ENCODE measurements around the gene CAMSAP1.
A peak's percentile ranks its signal among the peaks of the same experiment; 100 is the strongest.

The CAMSAP1 gene

GRCh38 chr9:135885100-135885853 is 22.1 kb downstream of the CAMSAP1 start:
- intact Hi-C loops (cut with DNase I), result no loop called here

DNA sequence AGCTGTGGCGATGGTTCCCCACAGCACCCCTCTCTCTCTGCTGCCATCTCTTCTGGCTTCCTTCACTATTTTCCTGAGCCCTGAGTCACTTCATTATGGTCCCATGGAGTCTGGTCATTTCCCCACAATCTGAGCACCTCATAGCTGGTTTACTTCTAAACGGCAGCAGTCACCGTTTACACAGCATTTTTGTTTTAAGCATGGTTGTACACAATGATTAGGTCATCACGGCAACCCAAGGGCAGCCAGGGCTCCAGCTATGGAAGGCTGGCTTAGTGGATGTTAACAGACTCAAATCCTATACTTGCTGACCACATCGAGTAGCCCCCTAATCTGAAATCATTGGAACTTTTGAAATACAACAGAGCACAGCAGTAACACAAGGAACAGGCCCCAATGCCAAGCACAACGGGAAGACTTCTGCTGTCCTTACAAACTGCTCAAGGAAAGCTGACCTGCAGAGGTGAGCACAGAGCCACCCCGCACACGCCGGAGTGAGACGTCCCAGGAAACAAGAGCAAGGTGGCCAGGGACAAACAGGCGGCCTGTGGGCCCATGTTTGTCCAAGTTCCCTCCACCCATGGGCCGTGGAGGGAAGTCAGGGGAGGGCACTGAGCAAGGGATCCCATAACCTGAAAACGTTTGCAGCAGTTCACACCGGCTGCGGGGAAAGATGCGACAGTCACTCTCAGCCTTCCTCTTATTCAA is 22.9 kb downstream of the CAMSAP1 start:
- DNase-seq, result no peak

More at GRCh38 chr9:135885100-135885853, 22.1 kb downstream of the CAMSAP1 start:
- no peak for DNase-seq

GRCh38 chr9:135883410-135884089 is 23.8 kb downstream of the CAMSAP1 start:
- peak in 8 of 10 donors; percentile 45 to 91 (median 60) for DNase-seq
- intact Hi-C loops (cut with DNase I), result no loop called here

More for the DNA sequence above, 22.9 kb downstream of the CAMSAP1 start:
- intact Hi-C loops (cut with DNase I), result no loop called here

DNA sequence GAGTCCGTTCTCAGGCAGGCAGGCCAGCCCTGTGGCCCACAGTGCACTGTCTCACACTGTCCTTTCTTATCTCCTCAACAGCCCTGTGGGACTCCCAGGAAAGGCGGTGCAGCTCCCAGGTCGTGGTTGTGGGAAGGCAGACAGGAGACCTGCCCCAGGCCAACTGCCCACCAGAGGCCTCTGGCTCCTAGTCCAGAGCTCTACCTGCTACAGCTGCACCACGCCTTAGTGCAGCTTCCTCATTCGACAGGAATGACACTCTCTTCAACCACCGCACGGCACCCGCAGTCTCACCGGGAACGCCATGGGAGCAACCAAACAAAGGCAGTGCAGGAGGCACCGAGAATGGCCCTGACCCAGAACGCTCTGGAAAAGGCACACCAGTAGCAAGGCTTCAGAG is 25.3 kb downstream of the CAMSAP1 start:
- intact Hi-C loops (cut with DNase I), result no loop called here
- DNase-seq, result no peak

GRCh38 chr9:135880438-135880837 is 26.9 kb downstream of the CAMSAP1 start:
- no peak for DNase-seq
- intact Hi-C loops (cut with DNase I), result no loop called here

DNA sequence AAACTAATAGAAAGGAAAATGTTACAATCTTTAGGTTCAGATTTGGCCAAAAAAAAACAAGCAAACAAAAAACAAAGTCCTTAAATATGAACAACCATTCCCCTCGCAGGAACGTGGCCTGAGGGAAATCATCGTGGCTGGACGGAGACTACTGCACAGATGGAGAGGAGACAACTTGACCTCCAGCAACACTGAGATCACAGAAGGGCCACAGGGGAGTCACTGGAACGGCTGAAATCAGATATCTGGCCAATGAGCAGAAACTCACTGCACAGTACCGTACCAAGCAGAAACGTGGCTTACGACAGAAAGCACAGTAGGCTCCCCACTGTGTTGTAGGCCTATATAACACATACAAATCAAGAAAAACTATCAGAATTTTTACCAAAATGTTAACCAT is 27.7 kb downstream of the CAMSAP1 start:
- no peak for DNase-seq
- intact Hi-C loops (cut with DNase I), result no loop called here

- intact Hi-C loops (cut with DNase I), result no loop called here
- DNase-seq, result no peak
Observed at GRCh38 chr9:135879237-135879601, 28.1 kb downstream of the CAMSAP1 start.

DNA sequence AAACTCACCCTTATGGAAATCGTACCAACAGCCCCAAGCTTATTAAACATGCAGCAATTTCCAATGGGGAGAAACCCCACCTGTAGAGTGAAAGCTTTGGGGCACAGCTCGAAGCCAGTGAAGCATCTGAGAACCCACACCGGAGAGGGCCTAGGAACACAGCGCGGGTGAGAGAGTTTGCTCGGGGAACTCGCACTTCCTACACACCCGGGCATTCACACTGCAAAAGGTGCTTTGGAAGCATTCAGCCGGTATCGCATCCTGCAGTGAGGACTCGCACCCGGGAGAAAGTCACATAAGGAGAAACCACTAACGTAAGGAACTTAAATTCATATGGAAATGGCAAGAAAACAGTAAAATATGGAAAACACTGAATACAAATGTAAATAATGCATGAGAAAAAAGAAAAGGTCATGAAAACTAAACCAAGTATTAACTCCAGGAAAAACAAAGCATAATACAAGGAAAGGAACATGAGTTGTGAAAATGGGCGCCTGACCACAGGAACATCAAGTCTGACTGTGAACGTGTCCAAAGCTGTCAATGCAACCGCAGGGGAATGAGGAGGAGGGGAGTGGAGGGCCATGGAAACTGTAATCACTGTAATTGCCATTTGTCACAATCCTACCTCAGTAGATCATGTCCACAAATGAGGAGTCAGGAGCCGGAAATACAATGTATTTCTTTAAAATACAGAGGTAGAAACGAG is 28.7 kb downstream of the CAMSAP1 start:
- intact Hi-C loops (cut with DNase I), result no loop called here
- peak in 1 of 10 donors; percentile 68 for DNase-seq

DNA sequence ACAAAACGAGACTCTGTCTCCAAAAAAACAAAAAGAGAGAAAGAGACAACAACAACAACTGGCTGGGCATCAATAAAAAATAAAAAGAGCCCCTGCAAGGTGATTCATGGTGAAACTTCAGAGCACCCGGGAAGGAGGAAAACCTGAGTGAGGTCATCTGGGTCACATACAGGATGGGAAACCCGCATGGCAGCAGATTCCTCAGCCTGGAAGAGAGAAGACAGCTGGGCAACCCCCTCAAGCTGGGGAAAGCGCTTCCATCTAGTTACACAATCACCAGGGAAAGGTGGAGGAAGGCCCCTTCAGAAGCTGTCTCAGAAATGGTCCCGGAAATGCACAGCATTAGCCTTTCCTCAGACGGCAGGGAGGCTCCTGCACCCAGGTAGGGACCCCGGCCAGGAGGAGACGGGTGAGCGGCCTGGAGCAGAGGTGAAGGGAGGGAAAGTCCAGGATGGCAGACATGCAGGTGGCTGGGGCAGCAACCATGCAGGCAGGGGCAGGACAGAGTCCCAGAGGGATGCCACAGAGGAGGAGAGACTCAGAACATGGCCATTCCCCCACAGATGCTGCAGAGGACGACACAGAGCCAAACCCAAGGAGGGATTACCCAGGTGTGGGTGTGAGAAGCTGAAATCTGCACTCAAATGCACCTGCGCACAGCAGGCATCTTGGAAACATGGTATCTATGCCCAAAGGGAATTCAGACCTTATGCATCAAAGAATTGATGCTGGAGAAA is 29.4 kb downstream of the CAMSAP1 start:
- no peak for DNase-seq
- intact Hi-C loops (cut with DNase I), result no loop called here

- no peak for DNase-seq
- intact Hi-C loops (cut with DNase I), result no loop called here
Observed at GRCh38 chr9:135876936-135877335, 30.4 kb downstream of the CAMSAP1 start.

DNA sequence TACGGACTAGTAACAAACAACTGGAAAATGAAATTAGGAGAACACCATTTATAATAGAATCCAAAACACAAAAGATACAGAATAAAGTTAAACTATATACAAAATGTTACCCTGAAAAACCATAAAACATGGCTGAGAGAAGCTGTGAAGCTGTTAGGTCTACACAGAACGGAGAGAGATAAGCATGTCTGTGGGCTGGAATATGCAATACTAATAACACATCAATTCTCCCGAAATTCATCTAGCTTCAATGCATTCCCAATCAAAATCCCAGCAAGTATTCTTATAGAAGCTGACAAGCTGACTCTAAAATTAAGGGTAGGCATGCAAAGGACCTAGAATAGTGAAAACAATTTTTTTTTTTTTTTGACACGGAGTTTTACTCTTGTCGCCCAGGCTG is 32.5 kb downstream of the CAMSAP1 start:
- DNase-seq, result no peak
- intact Hi-C loops (cut with DNase I), result no loop called here

- intact Hi-C loops (cut with DNase I), result no loop called here
- DNase-seq, result no peak
Observed at GRCh38 chr9:135869909-135870308, 37.4 kb downstream of the CAMSAP1 start.

DNA sequence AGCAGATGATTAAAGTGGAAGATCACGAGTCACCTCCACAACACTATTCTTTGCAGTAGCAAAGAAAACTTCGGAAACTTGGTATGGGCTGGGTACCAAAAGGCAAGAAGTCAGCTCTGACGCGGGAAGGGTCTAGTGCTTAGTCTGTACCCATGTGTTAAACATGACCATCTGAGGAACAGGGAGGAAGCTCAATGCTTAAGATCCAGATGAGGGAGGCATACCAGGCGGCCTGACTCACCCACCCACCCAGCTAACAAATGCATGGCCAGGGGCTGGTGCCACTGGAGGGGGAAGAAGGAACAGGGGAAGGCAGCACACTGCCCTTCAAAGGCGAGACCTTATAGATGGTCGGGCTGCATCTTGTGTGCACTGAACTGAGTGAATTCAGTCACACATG is 41.8 kb downstream of the CAMSAP1 start:
- intact Hi-C loops (cut with DNase I), result loop anchor here (2.0 kb wide), 1 partner anchor 41 kb away; the partner anchor contains the start of gene CAMSAP1
- no peak for DNase-seq

- intact Hi-C loops (cut with DNase I), result loop anchor here (2.0 to 5.0 kb wide), 2 partner anchors 42 to 258 kb away; partner anchors contain the start of gene CAMSAP1
- peak in 9 of 10 donors; percentile 56 to 95 (median 84) for DNase-seq
Observed at GRCh38 chr9:135864447-135865049, 42.8 kb downstream of the CAMSAP1 start.

- no peak for DNase-seq
- intact Hi-C loops (cut with DNase I), result loop anchor here (5.0 kb wide), 1 partner anchor 259 kb away; no protein-coding TSS in a partner anchor
Observed at GRCh38 chr9:135862809-135863208, 44.5 kb downstream of the CAMSAP1 start.

GRCh38 chr9:135858491-135859185 is 48.7 kb downstream of the CAMSAP1 start:
- DNase-seq, result no peak
- intact Hi-C loops (cut with DNase I), result no loop called here

- intact Hi-C loops (cut with DNase I), result no loop called here
- no peak for DNase-seq
Observed at GRCh38 chr9:135857843-135858242, 49.5 kb downstream of the CAMSAP1 start.

GRCh38 chr9:135857371-135857786 is 50.0 kb downstream of the CAMSAP1 start:
- DNase-seq, result no peak
- intact Hi-C loops (cut with DNase I), result no loop called here

DNA sequence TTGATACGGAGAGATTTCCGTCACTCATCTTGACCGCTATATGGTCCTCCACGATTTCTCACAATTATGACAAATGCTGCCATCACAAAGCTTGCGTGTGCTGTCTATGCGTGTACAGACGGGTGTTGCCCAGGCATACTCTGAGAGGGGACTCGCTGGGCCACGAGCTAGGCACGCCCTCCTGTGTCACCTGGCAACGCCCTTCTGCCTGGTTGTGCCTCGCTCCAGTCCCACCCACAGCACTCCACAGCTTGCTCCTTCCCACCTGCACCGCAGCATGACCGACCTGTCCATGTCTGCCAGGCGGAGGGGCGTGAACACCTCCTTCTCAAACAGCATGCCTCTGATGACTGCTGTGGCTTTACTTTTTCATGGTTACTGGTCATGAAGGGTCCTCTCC is 55.6 kb downstream of the CAMSAP1 start:
- intact Hi-C loops (cut with DNase I), result no loop called here
- peak in 1 of 10 donors; percentile 73 for DNase-seq
